ENCODE measurements around the gene SIGLEC12.
A peak's percentile ranks its signal among the peaks of the same experiment; 100 is the strongest.
"Not testable (repeated sequence)": the region's sequence is repeated elsewhere in the genome, so short reads cannot be mapped to it uniquely, and the experiment has no call there.

SIGLEC12 gene

DNA sequence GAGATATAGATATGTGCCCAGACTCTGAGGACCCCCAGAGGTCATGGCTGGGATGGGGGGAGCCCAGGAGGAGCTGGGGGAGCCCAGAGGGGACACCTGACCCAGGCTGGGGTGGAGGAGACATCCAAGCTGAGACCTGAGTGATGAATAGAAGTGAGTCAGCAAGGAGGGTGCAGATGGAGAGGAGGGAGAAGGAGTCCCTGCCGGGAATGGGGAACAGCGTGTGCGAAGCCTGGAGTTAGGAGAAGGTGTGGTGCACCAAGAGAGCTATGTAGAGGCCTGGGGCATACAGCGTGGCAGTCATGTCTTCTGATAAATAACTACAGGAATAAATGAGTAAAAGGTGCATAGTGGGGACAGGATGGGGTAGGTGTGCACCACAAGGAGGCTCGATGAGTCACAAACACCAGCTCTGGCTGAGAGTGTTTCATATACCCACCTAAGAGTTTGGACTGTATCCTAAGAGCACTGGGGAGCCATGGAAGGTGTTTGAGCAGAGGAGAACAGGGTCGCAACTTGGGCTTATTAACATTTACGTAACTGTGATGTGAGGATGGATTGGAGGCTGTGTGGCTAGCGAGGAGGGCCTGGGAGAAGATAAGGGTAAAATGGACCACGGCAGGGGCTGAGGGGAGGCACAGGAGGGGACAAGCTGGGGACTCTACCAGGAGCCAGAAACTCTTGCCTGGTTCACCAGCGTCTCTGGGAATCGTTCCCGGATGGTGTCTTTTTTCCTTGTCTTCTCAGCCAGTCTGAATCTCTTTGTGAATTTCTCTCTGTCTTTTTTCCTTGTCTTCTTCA lies 21.9 kb downstream of the SIGLEC12 start:
- no peak for DNase-seq (ENCODE audit: low read depth)

DNA sequence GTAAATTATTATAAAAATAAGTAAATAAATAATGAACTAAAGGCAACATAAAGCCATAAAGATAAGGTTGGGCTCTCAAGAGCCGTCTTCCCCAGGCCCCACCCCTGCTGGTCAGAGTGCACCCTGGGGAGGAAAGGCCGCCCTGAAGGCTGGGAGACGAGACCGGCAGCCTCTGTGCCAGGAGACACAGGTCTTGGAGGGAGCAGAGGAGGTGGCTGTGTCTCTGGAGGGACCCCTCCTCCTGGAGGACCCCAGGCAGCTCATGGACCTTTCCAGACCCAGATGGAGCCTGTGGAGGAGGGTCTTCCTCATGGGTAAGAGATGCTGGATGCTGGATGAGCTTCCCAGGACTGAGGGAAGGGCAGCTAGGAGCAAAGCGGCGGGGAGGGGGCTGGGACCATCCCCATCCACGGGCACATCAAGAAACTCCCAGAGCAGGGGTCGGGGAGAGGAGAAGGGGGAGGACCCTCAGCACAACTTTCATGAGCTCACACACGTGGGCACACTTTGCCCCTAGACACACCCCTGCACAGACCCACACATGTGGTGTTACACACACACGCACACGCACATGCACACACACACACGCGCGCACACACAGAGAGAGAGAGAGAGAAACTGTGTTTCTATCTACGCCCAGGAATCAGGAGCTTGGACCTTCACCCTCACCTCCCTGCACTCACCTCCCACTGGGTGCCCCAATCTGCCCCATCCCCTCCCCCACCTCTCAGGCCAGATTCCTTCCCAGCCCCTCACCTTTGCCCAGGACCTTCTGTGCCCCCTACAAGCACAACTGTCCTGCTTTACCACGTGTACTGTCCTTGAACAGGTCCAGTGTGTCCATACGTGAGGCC lies 23.0 kb downstream of the SIGLEC12 start, which contains the start of gene CEACAM18:
TSS of gene CEACAM18 (plus strand) at position 159 of the 854 bp plus-strand sequence.
- no peak for DNase-seq (ENCODE audit: low read depth)

DNA sequence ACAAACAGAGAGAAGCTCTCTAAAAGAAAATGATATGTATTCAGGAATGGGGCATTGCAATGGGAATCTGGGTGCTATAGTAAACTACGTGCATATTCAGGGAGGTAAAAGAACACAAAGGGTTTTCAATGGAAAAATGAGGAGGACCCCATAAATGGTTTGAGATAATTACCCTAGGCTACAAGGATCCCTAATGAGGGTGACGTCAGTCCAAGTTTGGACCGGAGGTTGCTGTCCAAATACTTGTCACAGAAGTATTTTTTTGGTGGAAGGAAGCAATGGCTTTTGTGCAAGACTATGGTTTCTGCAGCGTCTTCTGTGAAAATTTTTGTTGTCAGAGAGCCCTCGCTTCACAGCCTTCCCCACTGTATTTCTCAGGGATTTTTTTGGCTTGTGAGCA lies 24.3 kb downstream of the SIGLEC12 start:
- no peak for DNase-seq (ENCODE audit: low read depth)

DNA sequence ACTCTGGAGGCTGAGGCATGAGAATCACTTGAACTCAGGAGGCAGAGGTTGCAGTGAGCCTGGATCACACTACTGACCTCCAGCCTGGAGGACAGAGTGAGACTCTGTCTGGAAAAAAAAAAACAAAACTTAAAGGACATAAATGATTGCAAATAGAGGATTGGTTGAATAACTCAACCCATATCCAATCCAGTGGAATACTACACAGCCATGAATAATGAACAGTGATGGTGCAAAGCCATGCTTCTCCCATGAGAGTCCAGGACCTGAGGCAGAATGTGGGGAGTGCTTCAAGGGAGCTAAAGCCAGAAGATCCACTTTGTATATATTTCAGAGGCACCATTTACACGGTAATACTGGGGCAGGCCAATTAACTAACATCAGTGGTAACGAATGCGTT lies 25.4 kb downstream of the SIGLEC12 start:
- DNase-seq (ENCODE audit: low read depth) = no peak

DNA sequence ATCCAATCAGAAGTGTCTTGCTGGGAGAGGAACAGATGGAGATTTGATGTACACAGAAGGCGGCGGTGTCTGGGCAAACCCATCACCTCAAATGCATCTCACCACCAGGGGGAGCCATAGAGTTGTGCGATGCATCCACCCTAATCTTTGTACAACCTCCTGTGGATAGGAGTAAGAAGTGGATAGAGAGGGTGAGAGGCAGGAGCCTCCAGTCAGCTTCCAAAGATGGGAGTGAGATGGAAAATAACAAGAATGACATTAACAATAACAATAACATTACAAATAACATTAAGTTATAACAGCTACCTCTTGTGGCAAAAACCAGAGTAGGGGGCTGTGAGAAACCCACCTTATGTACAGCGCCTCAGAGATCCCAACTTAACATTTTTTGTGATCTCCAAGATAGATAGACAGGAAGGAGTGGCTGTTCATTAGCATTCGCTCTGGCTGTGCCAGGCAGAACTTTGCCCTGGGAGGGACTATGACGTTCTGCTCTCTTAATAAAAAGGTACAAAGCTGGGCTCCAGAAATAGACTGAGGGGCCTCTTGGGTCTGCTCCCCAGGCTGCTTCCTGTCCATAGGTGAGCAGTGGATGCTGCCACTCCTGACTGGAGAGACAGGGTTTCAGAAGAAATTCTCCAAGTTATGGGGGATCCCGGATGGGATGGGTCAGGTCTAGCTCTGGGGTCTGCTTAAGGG lies 28.4 kb downstream of the SIGLEC12 start:
- DNase-seq (ENCODE audit: low read depth) = peak; percentile 17

DNA sequence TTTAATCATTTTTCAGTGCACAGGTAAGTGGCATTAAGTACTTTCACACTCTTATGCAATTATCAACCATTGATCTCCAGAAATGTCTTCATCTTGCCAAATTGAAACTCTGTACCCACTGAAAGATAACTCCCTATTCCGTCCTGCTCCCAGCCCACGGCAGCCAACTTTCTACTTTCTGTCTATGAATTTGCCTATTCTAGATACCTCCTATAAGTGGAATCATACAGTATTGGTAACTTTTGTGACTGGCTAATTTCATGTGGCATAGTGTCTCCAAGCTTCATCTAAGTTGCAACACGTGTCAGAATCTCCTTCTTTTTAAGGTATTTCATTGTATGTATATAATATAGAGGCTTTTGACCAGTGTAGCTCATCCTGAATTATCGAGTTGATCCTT lies 29.0 kb downstream of the SIGLEC12 start:
- DNase-seq (ENCODE audit: low read depth) = no peak

DNA sequence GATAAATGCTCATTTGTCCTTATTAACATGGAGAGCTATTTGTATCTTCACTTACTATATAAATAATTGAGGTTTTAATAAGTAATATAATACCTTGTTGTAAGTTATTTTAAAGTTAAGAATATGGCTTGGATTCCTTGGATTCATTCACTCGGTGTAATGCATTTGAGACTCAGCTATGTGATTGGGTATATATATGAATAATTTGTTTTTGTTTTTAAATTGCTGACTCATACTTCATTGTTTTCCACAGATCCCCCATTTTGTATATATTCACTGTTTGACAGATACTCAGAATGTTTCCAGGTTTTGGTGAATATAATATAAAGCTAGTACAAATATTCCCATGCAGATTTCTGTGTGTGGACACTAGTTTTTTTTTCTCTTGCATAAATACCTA lies 30.1 kb downstream of the SIGLEC12 start:
- DNase-seq (ENCODE audit: low read depth) = no peak

DNA sequence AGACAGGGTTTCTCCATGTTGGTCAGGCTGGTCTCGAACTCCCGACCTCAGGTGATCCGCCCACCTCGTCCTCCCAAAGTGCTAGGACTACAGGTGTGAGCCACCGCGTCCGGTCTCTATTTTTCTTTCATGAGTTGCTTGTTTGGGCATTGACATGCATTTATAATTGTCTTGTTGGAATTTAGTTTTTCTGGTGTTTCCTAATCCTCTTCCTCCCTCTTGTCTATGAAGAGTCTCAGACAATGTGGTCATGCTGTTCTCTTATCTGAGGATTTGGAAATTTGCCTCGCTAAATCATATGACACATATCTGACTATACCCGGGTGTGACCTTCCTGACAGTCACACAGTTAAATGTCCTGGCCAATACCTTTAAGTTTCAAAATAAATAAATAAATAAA lies 30.6 kb downstream of the SIGLEC12 start:
- no peak for DNase-seq (ENCODE audit: low read depth)

DNA sequence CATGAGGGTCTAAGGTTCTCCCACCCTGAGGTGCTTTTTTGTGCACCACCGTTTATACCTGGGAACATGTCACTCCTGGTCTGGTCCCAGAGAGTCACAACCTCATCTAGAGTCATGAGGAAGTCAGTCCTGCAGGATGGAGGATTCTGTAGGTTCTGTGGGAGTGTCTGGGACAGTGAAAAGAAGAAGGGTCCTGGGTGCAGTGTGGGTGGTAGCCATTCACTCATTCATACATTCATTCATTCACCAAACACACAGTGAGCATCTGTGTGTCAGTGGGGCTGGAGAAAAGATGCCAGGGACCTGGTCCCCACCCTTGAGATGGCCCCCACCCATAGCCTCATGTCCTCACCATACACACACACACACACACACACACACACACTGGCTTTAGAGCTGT lies 32.0 kb downstream of the SIGLEC12 start:
- no peak for DNase-seq (ENCODE audit: low read depth)

DNA sequence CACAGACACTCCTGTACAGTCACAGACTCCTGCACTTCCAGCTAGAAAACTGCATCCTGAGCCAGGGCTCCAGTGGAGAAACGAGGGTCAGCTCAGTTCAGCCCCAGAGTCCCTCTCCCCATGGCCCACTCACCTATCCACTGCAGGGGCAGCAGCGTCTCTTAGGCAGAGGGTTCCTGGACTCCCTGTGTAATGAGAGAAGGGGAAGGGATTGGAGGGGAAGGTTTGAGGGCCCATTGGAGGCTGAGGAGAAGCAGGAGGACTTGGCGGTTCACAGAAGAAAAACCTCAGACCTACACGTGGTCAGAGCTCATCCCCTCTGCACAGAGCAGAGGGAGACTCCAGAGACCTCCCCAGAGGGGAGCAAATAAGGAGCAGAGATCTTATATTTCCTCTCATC lies 32.4 kb downstream of the SIGLEC12 start:
- DNase-seq (ENCODE audit: low read depth) = no peak

DNA sequence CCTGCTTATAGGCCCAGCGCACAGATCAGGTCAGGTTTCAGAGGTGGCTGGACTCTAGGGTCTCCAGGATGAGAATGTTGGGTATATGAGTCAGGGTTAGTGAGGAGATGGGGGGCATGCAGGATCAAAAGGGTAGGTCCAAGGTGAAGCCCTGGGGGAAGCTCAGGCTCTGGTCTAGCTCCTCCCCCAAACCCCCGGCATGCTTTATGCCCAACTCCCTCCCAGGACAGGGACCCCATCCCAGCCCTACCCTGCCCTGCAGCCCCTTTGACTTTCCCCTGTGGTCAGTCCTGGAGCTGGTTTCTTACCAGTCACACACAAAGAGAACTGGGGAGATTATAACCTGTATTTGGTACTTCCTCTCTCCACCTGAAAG lies 33.1 kb downstream of the SIGLEC12 start:
- DNase-seq (ENCODE audit: low read depth) = no peak

DNA sequence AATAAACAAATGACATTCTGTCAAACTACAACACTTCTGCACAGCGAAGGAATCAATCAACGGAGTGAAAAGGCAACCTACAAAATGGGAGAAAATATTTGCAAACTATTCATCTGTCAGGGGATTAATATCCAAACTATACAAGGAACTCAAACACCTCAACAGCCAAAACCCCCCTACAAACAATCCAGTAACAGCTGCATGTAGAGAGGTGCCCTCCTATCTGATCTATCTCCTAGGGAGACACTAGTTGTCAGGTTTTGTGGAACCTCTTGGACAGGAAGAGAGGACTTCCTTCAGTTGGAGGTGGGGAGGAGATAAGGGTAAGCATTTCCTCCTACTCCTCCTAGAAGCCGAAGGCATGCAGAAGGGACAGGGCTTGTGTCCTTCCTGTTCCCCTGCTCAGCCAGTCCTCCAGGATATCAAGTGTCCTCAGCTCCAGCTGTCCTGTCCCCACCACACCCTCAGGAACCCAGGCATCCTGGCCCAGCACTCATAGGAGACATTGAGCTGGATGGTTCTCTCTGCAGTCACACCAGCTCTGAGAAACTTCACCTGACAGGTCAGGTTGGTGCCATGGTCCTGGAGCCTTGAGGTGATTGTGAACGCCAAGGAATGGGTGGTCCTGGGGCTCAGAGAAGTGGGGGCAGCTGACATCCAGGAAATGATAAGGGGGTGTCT lies 33.6 kb downstream of the SIGLEC12 start:
- no peak for DNase-seq (ENCODE audit: low read depth)

DNA sequence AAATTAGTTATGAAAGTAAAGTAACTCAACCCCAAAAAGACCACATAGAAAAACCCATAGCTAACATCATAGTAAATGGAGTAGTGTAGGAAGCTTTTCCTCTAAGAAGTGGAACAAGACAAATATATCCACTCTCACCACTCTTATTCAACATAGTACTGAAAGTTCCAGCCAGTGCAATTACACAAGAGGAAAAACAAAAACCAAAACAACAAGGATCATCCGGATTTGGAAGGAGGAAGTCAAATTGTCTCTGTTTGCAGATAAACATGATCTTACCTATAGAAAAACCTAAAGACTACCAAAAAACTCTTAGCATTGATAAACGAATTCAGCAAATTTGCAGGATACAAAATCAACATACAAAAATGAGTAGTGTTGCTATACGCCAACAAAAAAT lies 34.9 kb downstream of the SIGLEC12 start:
- DNase-seq (ENCODE audit: low read depth) = no peak

DNA sequence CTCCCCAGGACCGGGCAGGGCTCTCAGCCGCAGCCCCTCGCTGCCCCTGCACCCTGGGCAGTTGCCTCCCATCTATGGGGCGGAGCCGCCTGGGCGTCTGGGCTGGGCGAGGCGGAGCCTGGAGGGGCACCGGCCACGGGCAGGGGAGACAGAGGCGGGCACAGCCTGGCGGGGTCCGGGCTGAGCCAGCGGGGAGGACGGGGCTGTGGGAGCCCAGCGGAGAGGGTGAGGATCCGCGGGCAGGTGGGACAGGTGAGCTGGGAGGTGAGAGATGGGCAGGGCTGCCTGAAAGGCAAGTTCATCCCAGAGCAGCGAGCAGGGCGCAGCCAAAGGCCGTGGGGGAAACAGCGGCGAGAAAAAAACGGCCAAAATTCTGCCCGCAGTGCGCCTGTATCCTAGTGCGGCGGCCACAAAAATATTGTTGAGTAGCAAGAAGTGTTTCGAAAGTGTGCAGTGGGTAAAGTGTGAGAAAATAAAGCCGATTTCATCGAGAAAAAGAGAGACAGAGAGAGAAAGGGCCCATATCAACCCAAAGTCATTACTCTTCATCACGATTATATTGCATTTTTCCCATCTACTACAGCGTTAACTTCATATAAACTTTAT lies 37.5 kb downstream of the SIGLEC12 start:
- not testable (repeated sequence) for DNase-seq (ENCODE audit: low read depth)

DNA sequence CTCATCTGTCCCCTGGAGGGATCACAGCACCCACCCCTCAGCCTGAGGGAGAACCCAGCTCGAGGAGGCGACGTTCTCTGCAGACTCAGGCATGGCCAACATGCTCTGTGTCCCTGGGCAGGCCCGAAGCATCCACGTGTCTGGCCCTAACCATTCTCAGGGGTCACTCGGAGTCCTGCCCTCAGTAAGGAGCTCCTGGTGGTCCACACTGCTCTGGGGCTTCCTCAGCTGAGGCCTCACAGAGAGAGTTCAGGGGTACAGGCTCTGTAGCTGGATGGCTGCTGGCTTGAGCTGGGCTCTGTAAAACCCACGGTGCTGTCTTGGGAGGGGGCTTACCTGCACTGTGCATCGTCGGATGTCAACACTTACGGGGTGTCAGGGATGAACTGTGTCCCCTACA lies 38.9 kb downstream of the SIGLEC12 start:
- no peak for DNase-seq (ENCODE audit: low read depth)

DNA sequence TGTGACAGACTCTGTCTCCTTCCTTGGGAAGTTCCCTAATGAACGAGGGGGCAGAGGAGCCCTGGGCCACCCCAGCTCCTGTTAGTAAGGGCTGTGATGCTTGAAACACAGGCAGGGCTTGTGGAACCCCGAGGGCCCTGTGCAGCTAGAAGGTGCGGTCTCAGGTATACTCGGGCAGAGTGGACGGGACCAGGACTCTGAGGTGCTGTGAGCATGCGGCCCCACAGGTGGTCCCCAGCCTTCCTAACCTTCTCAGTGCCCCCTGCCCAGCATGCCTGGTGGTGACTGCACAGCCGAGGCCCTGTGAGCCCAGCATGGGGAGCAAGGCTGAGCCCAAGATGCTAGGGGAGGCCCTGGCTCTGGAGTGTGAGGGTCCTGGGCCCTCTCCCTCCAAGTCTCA lies 39.3 kb downstream of the SIGLEC12 start:
- DNase-seq (ENCODE audit: low read depth) = no peak

DNA sequence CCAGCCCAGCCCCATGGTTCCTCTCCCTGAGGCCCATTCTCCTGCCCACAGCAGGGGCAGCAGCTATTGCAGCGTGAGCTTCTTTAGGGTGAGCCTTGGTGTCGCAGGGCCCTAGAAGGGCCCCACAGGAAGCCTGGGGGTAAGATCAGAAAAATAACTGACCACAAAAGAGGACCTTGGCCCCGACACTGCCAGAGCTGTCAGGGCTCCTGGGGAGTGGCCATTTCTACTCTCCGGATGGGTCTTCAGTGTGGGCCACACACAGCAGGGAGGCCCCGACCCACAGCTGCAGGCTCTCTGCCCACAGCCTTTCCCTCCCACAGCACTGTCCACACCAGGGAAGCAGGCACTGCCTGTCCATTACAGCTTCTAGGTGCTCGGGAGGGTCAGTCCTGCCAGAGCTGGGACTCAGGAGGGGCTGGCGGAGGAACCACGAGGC lies 39.9 kb downstream of the SIGLEC12 start:
- DNase-seq (ENCODE audit: low read depth) = no peak

DNA sequence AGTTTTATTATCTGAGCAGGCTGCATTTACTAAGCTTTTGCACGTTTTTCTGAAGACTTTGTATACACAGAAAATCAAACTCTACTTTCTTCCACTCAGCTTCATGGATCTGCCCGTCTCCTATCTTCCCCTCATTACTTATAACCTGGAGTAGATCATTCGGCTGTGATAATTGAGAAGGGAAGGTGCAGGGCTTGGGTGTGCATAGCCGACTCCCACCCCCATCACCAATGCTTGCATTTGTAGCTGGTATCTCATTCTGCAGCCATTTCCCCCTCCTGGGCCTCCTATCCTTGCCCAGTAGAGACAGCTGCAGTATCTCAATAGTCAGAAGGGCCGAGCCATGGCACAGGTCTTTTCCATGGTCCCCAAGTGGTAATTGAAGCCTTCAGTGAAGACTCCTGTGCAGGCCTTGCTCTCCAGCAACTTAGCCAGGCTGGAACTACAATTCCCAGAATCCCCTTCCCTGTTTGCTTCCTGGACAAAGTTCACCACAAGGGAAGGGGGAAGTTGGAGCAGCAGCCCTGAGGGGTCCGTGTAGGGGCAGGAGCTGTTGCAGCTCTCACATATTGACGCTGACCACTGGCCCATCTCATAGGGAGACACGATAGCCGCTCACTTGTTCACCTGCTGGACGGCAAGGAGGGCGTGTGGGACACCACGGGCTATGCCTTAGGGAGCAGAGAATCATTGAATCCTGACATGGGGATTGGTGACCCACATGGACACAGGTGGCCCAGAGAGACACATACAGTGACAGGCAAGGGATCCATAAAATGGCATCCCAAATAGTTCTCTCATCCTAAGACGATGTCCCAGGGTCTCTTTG lies 41.2 kb downstream of the SIGLEC12 start:
- no peak for DNase-seq (ENCODE audit: low read depth)

DNA sequence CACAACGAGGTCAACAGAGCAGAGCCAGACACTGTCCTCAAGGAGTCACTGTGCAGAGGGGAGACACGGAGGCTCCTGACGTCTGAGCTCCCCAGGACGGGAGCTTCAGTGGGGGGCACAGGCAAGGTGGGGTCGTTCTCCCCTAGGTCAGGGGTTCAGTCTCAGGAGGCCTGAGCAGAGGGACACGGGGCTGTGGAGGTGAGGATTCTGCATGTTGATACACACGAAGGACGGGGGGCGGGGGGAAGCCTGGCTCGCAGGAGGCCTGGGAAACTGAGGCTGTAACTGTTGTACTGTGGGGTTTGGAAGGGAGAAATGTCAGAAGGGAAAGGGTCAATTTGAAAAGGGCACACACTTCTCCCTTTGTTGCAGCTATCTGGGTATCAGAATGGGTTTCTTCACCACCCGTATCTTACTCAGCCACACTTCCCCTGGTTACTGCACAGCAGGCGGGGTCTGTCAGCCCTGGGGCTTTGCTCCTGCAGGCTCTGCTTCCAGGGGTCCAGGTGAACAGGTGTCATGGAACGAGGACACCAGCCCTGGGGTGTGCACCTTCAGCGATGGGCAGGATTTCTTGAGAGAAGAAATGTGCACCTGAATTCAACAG lies 42.6 kb downstream of the SIGLEC12 start:
- DNase-seq (ENCODE audit: low read depth) = no peak

DNA sequence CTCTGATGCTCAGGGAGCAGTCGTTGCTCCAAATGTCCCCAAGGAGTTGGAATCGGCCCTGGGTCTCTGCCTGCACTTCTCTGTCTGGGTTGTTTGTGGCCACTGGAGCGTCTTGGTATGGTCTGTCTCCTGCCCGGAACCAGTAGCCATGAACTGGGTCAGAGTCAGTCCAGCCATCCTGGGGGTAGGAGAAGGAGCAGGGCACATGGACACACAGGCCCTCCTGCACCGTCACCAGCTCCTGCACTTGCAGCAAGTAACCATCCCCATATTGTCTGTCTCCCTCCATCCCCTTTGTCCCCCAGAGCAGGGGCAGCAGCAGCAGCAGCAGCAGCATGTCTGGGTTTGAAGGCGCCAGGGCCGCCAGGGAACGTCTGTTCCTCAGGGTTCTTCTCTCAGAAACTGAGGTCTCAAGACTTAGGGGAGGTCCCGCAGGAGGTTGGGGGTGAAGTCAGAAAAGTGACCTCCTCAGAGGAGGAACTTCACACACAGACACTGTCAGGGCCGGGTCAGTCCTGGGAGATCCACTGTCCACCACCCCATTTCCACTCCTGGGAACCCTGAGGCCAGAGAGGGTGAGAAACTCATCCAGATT lies 43.5 kb downstream of the SIGLEC12 start, which contains the start of gene SIGLEC8:
TSS of gene SIGLEC8 (minus strand) at position 404 of the 595 bp plus-strand sequence. CDS start at position 337, 67 bp downstream.
- DNase-seq (ENCODE audit: low read depth) = no peak

Measured in fibroblast of the conjunctiva (primary cell).